HG02973 (cell line): ENCODE data around the gene ALS2CL.

ENCODE experiments used
- ATAC-seq: cut with Tn5 transposase; IDR thresholded peaks from one replicate; pipeline ENCODE4 v1.9.1; 2021; ENCODE audit warnings: moderate library complexity; ENCODE audit not compliant: unreplicated experiment

Gene ALS2CL

GRCh38 chr3:46680298-46680826 is 13.1 kb downstream of the ALS2CL start:
- ATAC-seq, result no peak

- ATAC-seq, result no peak
Observed at GRCh38 chr3:46679681-46680080, 13.8 kb downstream of the ALS2CL start.

GRCh38 chr3:46678280-46678679 is 15.2 kb downstream of the ALS2CL start:
- no peak for ATAC-seq

- no peak for ATAC-seq
Observed at GRCh38 chr3:46677411-46677726, 16.1 kb downstream of the ALS2CL start.

DNA sequence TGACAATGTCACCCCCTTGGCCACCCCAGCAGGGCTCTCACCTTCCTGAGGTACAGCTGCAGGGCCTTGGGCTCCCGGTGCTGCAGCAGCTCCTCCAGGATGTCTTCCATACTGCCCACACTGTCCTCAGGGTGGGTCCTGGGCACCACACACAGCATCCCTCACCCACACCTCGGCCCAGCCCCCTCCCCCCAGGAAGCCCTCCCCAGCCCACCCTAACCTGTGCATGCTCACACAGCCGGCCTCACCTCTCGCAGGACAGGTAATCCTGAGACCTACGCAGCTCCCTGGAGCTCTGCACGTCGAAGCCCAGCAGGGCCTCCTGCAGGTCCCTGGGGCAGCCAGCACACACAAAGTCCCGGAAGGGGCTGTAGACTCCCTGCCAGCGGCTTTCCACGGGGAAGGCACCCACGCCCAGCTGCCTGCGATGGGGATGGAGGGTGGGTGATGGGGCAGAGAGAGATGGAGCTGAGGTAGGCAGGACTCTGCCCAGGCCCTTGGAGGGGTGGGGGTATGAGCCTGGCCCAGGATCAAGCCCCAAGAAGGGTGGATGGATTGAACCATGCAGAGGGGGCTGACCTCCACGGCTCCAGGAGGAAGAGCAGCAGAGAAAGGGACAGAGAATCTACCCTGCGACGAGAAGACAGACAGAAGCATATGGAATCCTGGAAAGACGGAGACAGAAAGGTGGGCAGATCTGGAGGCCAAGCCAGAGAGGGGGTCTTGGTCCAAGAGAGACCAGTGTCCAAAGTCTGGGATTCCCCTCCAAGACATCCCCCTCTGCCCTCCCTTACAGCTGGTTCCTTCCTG is 16.7 kb downstream of the ALS2CL start:
- no peak for ATAC-seq

DNA sequence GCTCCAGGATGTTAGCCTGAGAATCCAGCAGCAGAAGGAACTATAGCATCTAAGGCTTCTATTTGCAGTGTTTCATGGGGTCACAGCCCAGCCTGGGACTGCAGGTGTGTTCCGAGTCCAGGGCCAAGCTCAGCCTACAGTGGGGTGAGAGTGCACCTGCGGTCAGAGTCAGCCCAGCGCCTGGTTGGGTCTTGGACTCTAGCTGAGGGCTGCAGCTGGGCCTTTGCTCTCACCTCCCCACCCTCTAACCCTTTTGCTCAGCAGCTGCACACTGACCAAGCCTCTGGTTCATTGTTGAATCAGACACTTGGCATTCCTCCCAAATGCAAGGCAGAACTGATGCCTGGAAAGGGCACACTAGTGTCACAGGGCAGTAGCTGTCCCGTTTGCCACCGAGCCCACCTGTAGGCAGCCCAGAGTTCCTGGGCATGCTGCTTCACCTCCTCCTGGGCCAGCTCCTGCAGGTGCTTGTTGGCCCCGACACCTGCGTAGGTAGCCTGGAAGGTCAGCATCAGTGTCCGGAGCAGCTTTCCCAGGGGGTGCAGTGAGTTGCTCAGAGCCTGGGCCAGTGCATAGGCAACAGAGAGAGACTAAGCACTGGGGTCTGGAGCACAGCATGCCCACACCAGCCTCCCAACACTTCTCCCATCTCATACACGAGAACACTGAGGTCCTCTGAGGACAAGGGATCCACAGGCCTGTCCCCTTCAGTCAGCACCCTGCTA is 17.5 kb downstream of the ALS2CL start:
- no peak for ATAC-seq

GRCh38 chr3:46675426-46675825 is 18.1 kb downstream of the ALS2CL start:
- ATAC-seq, result no peak

- no peak for ATAC-seq
Observed at GRCh38 chr3:46674031-46674845, 19.2 kb downstream of the ALS2CL start.

- ATAC-seq, result no peak
Observed at GRCh38 chr3:46673151-46674030, 20.1 kb downstream of the ALS2CL start.

- no peak for ATAC-seq
Observed at GRCh38 chr3:46672349-46672695, 21.2 kb downstream of the ALS2CL start.

DNA sequence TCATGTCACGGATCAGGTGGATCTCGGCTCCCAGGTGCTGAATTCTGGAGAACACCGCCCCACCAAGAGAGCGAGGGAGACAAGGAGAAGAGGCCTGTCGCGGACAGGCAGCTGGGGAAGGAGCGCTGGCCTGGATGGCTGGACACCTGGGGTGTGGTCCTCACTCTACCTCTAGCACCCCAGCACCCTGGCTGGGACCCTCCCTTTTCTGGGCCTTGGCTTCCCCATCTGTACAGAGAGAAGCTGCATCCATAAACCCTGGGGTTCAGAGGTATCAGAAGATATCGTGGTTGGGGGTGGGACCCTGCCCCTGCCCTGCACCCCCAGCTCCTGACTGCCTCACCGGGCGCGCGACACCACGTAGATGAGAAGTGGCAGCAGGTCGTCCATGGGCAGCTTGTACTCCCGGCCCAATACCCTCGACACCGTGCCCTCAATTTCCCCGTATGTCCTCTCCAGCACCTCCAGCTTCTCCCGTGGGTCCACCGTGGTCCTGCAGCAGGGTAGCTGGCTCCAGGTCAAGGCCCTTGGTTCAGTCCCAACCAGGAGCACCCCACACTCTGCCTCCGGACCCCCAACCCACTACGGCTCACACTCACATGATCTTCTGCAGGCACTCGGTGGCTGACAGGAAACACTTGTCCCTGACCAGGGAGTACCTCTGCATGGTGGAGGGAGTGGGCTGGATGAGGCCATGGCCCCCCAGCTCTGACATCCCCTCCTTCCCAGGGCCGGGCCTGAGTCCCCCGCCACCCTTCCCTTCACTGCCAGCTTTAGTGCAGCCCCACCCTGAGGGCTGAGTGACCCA is 21.7 kb downstream of the ALS2CL start:
- no peak for ATAC-seq

- no peak for ATAC-seq
Observed at GRCh38 chr3:46670891-46671427, 22.5 kb downstream of the ALS2CL start.

GRCh38 chr3:46670000-46670890 is 23.2 kb downstream of the ALS2CL start:
- no peak for ATAC-seq

DNA sequence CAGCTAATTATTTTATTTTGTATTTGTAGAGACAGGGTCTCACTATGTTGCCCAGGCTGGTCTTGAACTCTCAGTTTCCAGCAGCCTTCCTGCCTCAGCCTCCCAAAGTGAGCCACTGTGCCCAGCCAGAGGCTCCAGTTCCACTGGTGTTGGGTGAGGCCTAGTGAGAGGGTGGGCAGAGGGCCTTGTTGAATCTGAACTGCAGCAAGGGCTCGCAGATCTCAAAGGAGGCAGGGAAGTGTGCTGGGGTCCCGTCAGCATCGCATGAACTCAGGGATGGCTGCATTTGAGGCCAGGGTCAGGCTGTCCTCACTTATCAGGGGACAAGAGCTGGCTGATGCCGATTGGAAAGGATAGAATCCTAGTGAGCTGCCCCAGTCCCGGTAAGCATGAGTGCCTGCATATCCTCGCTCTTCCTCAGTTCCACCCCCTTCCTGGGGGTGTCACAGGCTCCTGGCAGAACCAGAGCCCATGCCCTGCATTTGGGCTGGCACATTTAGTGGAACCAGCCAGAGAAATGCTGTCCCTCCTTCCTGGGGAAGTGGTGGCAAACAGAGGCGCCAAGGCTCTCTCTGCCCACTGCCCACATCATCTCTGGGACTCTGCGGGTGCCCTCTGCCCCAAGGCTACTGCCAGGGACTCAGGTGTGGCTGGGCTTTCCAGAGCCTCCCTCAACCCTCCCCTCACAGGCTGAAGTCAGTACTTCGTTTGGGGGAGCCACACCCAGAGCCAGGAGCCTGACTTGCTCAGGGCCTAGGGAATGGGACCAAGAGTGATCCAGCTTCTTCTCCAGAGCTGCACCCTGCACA is 24.1 kb downstream of the ALS2CL start:
- ATAC-seq, result no peak

- ATAC-seq, result no peak
Observed at GRCh38 chr3:46668591-46668990, 24.9 kb downstream of the ALS2CL start.

DNA sequence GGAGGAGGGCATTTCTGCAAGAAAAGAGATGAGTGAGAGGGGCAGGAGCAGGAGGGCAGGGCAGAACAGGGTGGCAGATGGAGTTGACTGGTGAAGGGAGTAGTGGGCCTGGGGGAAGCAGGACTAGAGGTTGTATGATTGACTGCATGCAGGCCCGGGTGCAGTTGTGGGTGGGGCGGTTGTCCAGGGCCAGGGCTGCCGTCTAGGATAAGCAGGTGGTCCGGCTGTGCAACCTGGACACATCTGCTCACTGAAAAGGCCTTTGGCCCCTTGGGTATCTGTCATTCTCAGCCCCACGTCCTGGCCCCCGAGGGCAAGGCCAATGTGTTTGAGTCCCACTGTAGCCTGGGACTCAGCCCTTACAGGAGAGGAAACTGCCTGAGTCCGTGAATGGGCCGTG is 25.4 kb downstream of the ALS2CL start:
- ATAC-seq, result no peak

DNA sequence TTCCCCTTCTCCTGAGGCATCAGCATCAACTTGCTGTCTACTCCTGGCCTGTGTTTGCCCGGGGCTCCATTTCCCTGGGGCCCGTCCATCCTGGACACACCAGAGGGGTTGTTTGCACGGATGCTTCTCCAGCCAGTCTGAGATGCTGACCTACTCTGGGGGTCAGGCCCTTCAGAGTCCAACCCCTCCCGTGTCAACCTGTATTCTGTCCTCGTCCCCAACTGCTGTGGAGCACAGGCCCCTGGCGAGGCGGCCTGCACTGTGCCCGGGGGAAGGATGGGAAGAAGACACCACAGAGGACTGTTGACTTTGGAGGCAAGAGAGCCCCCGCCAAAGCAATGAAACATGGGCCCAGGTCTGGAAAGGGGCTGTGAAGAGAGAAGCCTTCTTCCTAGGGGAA is 25.8 kb downstream of the ALS2CL start:
- no peak for ATAC-seq
